Loucy (cell line): ENCODE data around the gene HSH2D.

Experiments used
- CTCF ChIP-seq: fragments of 200-600 bp; sonication (generic); conservative IDR thresholded peaks from 2 replicates; pipeline ENCODE4 v1.5.1; 2014; ENCODE audit warnings: mild to moderate bottlenecking, antibody characterized with exemption, low read length
- EZH2phosphoT487 ChIP-seq: fragments of 200-600 bp; IDR thresholded peaks from 2 replicates; pipeline ENCODE4 v1.6.1; 2018; ENCODE audit warnings: antibody characterized with exemption, mild to moderate bottlenecking, moderate library complexity, borderline replicate concordance

- TF ChIP-seq CTCF (no peak), EZH2phosphoT487 (no peak)
These were observed 714 bp downstream of the HSH2D start for GRCh38 chr19:16144216-16144581.
